T follicular helper cell (primary cell): Measurements from ENCODE around the gene HLA-DQB1.
A peak's percentile ranks its signal among the peaks of the same experiment; 100 is the strongest.

Experiments used
- DNase-seq: peaks from one replicate; pipeline ENCODE4 v3.0.0-alpha.2; 2020; ENCODE audit warnings: low read depth

Gene HLA-DQB1

DNA sequence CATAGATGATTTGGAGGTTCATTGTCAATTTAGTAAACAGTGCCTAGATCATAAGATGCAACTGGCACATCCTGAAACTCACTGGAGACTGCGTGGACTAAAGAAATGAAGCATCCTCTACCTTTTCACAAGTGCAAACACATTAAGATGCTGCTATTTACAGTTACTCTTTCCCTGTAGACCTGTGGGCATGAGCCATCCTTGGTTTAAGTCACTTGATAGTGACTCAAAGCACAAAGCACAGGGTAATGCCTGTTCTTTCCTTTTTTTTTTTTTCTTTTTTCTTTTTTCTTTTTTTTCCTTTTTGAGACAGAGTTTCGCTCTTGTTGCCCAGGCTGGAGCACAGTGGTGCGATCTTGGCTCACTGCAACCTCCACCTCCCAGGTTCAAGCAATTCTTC, 39.2 kb downstream of the HLA-DQB1 start:
- DNase-seq = no peak

DNA sequence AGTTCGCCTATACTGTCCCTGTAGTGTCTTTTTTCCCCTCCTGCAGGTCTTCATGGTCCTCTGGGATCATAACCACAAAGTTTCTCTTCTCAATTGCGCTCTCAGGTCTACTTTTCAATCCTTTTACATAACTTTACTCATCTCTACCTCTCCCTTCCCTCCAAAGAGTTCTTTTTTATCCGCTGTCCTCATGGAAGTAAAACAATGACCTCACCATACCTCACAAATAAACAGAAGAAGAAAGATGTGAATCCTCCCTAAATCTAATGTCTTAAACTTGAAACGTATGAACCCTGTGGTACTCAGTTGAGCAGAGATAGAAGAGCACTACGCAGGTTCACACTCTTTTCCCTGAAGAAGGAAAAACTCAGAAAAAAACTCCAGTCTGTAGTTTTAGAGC, 41.3 kb downstream of the HLA-DQB1 start:
- DNase-seq = no peak

DNA sequence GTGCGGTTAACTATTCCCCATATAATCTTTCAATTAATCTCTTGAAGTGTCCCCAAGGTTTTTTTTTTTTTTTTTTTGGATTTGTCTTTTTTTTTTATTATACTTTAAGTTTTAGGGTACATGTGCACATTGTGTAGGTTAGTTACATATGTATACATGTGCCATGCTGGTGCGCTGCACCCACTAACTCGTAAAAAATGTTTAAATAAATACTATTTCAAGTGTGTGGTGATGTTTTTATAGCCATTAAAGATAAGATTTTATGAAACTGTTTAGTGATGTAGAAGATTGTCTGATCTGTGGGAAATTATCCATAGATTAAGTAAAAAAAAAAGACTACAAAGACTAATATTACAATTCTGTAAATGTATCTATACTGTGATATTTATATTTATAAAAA, 41.9 kb downstream of the HLA-DQB1 start:
- no peak for DNase-seq

DNA sequence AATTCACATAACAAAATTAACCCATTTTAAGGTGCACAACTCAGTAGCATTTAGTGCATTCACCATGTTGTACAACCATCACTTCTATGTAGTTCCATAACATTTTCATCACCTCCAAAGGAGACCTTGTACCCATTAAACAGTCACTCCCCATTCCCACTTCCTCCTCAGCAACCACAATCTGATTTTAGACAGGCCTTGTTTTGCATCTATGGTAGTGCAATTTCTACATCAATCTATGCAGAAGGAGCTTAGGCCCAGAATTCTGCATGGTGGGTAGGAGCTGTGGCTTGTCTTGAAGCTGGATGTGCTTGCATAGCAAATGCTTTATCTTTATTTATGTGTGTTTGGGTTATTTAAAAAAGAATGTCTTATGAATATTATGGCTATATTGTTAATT, 42.8 kb downstream of the HLA-DQB1 start:
- DNase-seq = no peak

DNA sequence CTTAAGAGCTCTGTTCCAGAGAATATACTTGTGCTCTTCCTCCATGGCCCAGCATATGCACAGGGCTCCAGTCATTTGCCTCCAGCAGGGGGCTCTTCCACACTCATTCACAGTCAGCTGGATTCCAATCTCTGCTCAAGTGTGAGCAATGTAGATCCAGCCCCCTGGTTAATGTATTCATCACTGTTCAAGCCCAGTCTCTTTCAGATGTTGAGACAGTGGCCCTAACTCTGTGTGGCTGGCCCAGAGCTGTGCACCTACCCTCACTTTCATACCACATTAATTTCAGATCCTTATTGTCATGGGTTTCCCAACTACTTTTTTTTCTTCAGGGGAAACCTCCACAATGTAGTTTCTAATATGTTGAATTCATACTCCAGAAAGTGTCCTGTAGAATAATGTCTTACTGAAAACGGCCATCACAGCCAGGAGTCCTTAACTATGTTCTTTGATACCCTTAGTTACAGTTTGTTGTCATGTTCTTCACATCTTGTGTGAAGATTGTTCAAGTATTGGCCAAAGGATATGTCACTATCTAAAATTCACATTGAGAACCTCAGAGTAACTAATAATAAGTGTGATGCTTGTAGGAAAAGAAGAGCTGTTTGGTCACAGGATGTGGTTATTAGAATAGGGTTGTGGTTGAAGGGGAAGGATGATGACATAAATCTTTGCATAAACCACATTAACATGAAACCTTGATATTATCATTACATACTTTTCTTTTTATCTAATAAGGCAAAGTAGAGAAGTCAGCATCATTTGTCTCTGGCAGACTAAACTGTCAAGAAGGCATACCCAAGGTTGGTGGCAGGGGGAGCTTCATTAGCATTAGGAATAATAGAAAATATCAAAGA, 43.7 kb downstream of the HLA-DQB1 start:
- peak; percentile 22 for DNase-seq

DNA sequence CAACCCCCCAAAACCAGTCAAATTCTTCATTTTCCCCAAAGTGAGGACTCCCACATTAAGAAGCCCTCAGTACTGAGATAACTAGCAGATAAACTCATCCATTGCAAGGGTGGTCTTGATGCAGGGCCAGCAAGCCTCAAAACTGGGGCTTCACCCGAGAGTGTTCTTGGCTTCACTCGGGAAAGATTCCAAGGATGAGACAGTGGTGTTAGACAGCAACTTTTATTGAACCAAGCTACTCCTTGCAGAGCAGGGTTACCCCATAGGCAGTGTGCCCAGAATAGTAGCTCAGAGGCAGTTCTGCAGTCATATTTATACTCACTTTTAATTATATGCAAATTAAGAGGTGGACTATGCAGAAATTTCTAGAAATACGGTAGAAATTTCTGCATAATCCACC, 45.1 kb downstream of the HLA-DQB1 start:
- DNase-seq = no peak

DNA sequence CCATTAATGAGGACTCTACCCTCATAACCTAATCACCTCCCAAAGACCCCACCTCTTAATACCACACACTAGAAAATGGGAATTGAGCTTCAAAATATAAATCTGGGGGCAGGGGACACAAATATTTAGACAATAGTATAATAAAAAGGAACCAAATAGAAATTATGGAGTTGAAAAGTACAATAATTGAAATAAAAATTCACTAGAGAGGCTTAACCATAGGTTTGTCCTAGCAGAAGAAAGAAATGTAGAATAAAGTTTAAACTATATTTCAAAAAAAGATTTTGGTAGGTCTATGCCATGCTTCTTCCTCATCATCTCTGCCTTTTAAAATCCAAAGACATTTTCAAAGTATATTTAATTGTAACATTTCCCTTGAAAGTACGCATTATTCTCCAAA, 48.7 kb downstream of the HLA-DQB1 start:
- DNase-seq = no peak

DNA sequence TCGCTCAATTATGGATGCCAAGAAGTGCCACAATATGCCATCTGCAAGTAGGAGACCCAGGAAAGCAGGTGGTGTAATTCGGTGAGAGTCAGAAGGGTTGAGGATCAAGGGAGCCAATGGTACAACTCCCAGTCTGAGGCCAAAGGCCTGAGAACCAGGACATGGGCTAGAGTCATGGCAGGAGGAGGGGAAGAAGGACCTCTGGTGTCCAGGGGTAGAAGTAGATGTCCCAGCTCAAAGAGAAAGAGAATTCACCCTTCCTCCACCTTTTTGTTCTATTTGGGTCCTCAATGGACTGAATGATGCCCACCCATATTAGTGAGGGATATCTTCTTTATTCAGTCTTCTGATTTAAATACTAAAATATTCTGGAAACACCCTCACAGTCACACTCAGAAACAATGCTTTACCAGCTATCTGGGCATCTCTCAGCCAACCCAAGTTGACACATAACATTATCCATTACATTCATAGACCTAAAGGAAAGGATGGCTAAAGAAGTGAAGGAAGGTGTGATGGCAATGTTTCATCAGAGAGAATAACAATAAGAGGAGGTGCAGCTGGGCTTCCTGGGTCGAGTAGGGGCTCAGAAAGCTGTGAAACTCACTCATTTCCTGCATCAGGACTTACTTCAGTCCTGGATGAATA, 50.4 kb downstream of the HLA-DQB1 start:
- DNase-seq = no peak

DNA sequence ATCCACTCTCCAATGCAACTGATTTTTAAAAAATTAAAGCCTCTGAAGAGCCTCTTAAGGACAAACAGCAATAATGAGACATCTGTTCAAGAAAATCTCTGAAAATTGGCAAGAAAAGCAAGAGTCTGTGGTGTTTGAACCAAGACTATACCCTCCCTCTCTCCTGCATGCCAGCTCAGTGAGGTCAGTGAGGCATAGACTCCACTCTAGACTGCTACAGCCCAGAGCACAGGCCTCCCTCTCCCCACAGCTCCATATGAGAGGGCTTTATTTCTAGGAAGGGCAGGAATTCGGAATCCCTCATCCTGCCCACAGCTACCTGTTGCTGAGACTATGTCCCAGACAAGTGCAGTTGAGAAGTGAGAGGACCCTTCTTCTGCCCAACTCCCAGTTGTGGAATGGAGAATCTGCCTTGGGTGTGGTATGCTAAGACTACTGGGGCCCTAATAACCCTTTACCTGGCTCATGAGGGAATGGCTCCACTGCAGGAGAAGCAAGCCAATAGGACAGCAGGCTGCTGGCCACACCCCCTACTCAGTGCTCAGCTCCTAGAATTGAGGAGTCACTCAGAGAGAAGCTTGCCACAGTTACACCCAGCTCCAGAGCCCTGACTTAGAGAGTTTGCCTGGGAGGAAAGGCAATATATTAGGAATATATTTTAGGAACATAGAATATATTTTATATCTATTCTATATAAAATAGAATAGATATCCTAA, 51.9 kb downstream of the HLA-DQB1 start:
- DNase-seq = no peak

DNA sequence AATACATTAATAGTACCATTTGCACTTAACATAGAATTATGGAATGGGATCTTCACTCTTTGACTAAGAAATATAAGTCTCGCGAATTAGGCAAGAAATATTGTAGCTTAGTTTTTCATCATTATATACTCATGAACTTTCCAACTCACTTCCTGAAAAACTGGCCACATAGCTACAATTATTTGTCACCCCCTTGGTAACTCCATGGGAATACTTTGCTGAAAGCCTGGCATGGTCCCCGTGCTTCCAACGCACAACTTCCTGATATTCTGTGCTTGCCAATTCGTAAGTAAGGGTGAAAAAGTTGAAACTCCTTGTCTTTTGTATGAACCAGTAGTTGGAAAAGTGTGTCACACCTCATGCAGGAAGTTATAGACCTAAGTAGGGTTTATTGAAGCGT, 53.0 kb downstream of the HLA-DQB1 start:
- DNase-seq = no peak

DNA sequence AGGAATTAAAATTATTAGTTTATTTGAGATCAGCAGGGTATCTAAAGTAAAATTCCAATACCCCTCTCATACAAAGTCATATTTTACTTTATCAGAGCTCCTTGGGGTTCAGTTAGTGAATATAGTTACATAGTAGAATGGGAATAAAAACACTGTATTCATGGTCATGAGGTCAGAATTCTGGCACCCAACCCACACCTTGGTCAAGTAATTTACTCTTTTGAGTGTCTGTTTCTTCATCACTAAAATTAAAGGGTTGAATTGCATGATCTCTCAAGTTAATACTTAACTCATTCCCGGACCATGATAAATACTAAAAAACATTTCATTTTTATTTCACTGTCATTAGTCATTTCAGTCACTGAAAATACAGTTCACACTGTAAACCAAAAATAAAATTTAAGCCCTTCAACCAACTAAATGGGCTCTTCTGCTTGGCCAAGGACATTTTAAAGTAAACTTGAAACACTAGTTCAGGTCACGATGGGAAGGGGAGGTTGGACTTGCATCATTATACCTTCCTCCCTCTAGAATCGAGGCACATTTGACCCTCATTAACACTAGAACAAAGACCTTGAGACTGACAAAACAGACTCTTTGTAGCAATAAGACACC, 55.7 kb downstream of the HLA-DQB1 start:
- DNase-seq = no peak

DNA sequence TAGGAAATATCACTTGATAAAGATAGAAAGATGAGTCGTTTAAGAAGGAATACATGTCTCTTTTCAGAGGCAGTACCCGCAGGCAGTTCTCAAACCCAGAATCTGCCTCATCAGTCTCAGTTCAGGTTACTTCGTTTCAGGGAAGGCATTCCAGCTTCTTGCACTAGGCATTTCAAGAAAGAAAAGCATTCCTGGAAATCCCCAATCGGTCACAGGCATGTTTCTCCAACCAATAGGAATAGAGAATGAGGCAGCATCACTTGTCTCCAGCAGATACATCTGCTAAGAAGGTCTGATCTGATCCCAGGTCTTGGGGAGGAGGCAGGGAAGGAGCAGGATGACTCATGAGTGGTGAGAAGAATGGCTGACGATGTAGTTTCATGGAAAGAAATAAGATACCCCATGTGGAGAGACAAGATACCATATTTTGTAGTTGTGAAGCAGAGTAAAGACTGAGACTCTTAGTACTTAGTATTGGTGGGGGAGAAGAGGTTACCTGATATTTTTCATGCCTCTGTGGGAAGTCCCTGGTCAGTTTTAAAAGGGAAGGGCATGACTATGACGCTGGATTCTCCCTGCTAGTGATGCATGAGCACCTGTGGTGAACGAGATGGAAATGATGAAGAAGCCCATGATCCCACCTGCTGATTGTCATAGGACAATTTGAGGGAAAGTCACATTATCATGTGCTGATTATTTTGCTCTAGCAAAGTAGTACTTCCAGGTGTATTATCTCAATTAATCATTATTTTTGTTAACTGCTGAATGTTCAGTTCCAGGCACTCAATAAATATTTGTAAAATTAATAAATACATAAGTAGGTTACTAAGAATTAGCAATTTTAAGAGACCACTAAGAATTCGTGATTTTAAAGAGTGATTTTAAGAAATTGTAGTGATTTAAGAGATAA, 56.5 kb downstream of the HLA-DQB1 start:
- DNase-seq = peak; percentile 46
